PC-3 (cell line): ENCODE results near the gene RPL10A. TPM values are rescaled to one million over a fixed set of nuclear protein-coding genes. Genes with fewer than 3 reads are reported as not detected.
"Not testable (repeated sequence)": the region's sequence is repeated elsewhere in the genome, so short reads cannot be mapped to it uniquely, and the experiment has no call there.

Source experiments
- ATAC-seq: fragments of 200-7000 bp; cut with Tn5 transposase; 2 replicates; pipeline ENCODE4 v1.9.1; 2020; ENCODE audit warnings: mild to moderate bottlenecking, moderate library complexity
- BruUV-seq: library from RNA; stranded (reverse); fragments of 400-500 nt; replicated peaks from 2 replicates; lab custom pipeline; 2021; lab: Mats Ljungman, UMichigan
- CTCF ChIA-PET: fragments of 300-600 bp; sonication (Branson Sonifier 250); formaldehyde crosslinking; loops from one replicate; lab custom pipeline; 2022; ENCODE audit warnings: antibody characterized with exemption; lab: Charles Lee
- POLR2A ChIA-PET: fragments of 300-600 bp; sonication (Branson Sonifier 250); formaldehyde crosslinking; loops from one replicate; lab custom pipeline; 2022; ENCODE audit warnings: antibody characterized with exemption; ENCODE audit not compliant: unreplicated experiment; lab: Charles Lee
- DNase-seq: peaks from one replicate; pipeline ENCODE4 v3.0.0-alpha.2; 2015
- H2AFZ ChIP-seq: fragments of 300-600 bp; sonication (generic); 2 replicates; pipeline ENCODE4 v1.6.0; 2016; ENCODE audit warnings: antibody characterized with exemption, low read length
- H3F3A ChIP-seq: fragments of 300-600 bp; sonication (generic); one replicate; pipeline ENCODE4 v1.6.0; 2017; ENCODE audit warnings: antibody characterized with exemption, low read length, control low read depth, mild to moderate bottlenecking; ENCODE audit not compliant: unreplicated experiment
- H3K27ac ChIP-seq: fragments of 300-600 bp; sonication (generic); 2 replicates; pipeline ENCODE4 v1.5.1; 2016; ENCODE audit warnings: mild to moderate bottlenecking, low read length
- H3K27me3 ChIP-seq: fragments of 300-600 bp; sonication (generic); 2 replicates; pipeline ENCODE4 v1.6.1; 2016; ENCODE audit warnings: low read length, mixed read lengths
- H3K36me3 ChIP-seq: fragments of 300-600 bp; sonication (generic); 2 replicates; pipeline ENCODE4 v1.6.1; 2016; ENCODE audit warnings: low read depth, mixed run types, low read length, mixed read lengths
- H3K4me1 ChIP-seq: fragments of 300-600 bp; sonication (generic); 2 replicates; pipeline ENCODE4 v1.5.1; 2016; ENCODE audit warnings: low read length; ENCODE audit not compliant: insufficient read depth
- H3K4me2 ChIP-seq: fragments of 300-600 bp; sonication (generic); 2 replicates; pipeline ENCODE4 v1.6.0; 2016; ENCODE audit warnings: low read length
- H3K4me3 ChIP-seq: fragments of 300-600 bp; sonication (generic); 2 replicates; pipeline ENCODE4 v1.5.1; 2016; ENCODE audit warnings: mild to moderate bottlenecking, low read length, mixed read lengths
- H3K79me2 ChIP-seq: fragments of 300-600 bp; sonication (generic); 2 replicates; pipeline ENCODE4 v1.6.1; 2017; ENCODE audit warnings: low read length, mixed read lengths
- H3K9ac ChIP-seq: fragments of 300-600 bp; sonication (generic); 2 replicates; pipeline ENCODE4 v1.6.0; 2016; ENCODE audit warnings: mild to moderate bottlenecking, low read length
- H3K9me2 ChIP-seq: fragments of 300-600 bp; sonication (generic); replicated peaks from 2 replicates; pipeline ENCODE4 v1.6.1; 2016; ENCODE audit warnings: mixed run types, low read length, mixed read lengths
- H3K9me3 ChIP-seq: fragments of 300-600 bp; sonication (generic); 2 replicates; pipeline ENCODE4 v1.6.1; 2016; ENCODE audit warnings: low read length, mixed read lengths
- H4K20me1 ChIP-seq: fragments of 300-600 bp; sonication (generic); 2 replicates; pipeline ENCODE4 v1.6.1; 2016; ENCODE audit warnings: low read length, mixed read lengths
- CTCF ChIP-seq: fragments of 300-600 bp; sonication (generic); conservative IDR thresholded peaks from 2 replicates; pipeline ENCODE4 v1.5.1; 2017; ENCODE audit warnings: antibody characterized with exemption, low read depth, mild to moderate bottlenecking, low read length
- EZH2 ChIP-seq: fragments of 300-600 bp; sonication (generic); IDR thresholded peaks from one replicate; pipeline ENCODE4 v1.6.1; 2017; ENCODE audit warnings: antibody characterized with exemption, mild to moderate bottlenecking, low read length; ENCODE audit not compliant: unreplicated experiment
- EZH2phosphoT487 ChIP-seq: fragments of 300-600 bp; sonication (generic); IDR thresholded peaks from 2 replicates; pipeline ENCODE4 v1.6.1; 2018; ENCODE audit warnings: mild to moderate bottlenecking, antibody characterized with exemption, low read length, borderline replicate concordance
- intact Hi-C: fragments of 100-400 bp; cut with micrococcal nuclease; formaldehyde crosslinking; loops from 2 replicates; pipeline ENCODE4 v1.9.0; 2023
- total RNA-seq: library from RNA; depleted of rRNA; stranded (reverse); fragments of >200 nt; gene quantifications from 2 replicates; pipeline ENCODE4 v1.2.3, GENCODE V29; 2014

Gene RPL10A
- total RNA-seq, 1 experiment from 2014 or later, result 1,509 TPM

GRCh38 chr6:35435074-35435837 is 32.9 kb upstream of the RPL10A start:
- Histone ChIP-seq H3K9ac (no peak overlapping the region), H3K4me1 (no peaks in the 10 kb centered on the region), H3K36me3 (peaks cover 1% of the 10 kb centered on the region), H3K27ac (no peak overlapping the region), H2AFZ (no peak overlapping the region), H4K20me1 (no peaks in the 10 kb centered on the region), H3K27me3 (no peaks in the 10 kb centered on the region), H3F3A (no peaks in the 10 kb centered on the region), H3K9me3 (no peaks in the 10 kb centered on the region), H3K4me2 (no peak overlapping the region), H3K79me2 (no peaks in the 10 kb centered on the region), H3K9me2 (no peaks in the 10 kb centered on the region), H3K4me3 (no peak overlapping the region)
- ChIA-PET CTCF (no interaction called here), POLR2A (no interaction called here)
- TF ChIP-seq CTCF (no peak), EZH2 (no peak), EZH2phosphoT487 (no peak)
- intact Hi-C loops, result no loop called here
- no peak for DNase-seq
- no TSS peak for BruUV-seq
- ATAC-seq, result no peak

- Histone ChIP-seq H4K20me1 (no peaks in the 10 kb centered on the region), H3F3A (no peaks in the 10 kb centered on the region), H3K36me3 (no peaks in the 10 kb centered on the region), H3K4me3 (no peak overlapping the region), H3K4me2 (no peak overlapping the region), H3K79me2 (no peaks in the 10 kb centered on the region), H3K9me2 (no peaks in the 10 kb centered on the region), H3K9me3 (no peaks in the 10 kb centered on the region), H3K27ac (no peak overlapping the region), H3K4me1 (no peaks in the 10 kb centered on the region), H3K9ac (no peak overlapping the region), H3K27me3 (no peaks in the 10 kb centered on the region), H2AFZ (no peak overlapping the region)
- ChIA-PET POLR2A (no interaction called here), CTCF (interaction anchor here (0.6 kb wide), 1 partner anchor 152 kb away, joined by 3 read pairs; no protein-coding TSS in a partner anchor)
- no TSS peak for BruUV-seq
- ATAC-seq, result no peak
- TF ChIP-seq EZH2phosphoT487 (no peak), EZH2 (no peak), CTCF (no peak)
- DNase-seq, result no peak
- intact Hi-C loops, result no loop called here
These were observed 31.9 kb upstream of the RPL10A start for GRCh38 chr6:35436071-35436857.

GRCh38 chr6:35438378-35439065 is 29.7 kb upstream of the RPL10A start:
- CTCF ChIA-PET, result not testable (repeated sequence)

More at GRCh38 chr6:35438378-35439065, 29.7 kb upstream of the RPL10A start:
- DNase-seq, H3K4me1 ChIP-seq, POLR2A ChIA-PET, ATAC-seq, H3K9ac ChIP-seq, H3K36me3 ChIP-seq, H4K20me1 ChIP-seq, intact Hi-C loops, H3F3A ChIP-seq, H3K9me3 ChIP-seq, H3K4me2 ChIP-seq, H3K4me3 ChIP-seq, H3K79me2 ChIP-seq, H2AFZ ChIP-seq, BruUV-seq, H3K27me3 ChIP-seq, H3K9me2 ChIP-seq, H3K27ac ChIP-seq: not testable (repeated sequence)
